Measurements from ENCODE around the gene CFAP77.
"Not testable (repeated sequence)": the region's sequence is repeated elsewhere in the genome, so short reads cannot be mapped to it uniquely, and the experiment has no call there.

GRCh38 chr9:132568787-132569186, 158.8 kb downstream of the CFAP77 start:
- TF ChIP-seq CTCF, POLR2A (IDR thresholded peaks at IDR 0.05): not testable (repeated sequence)

Data from breast epithelium (tissue), 3 donors.